HCEC 1CT (cell line): ENCODE data around the gene AIFM1.

Experiments
- DNase-seq: peaks from one replicate; pipeline ENCODE4 v3.0.0-alpha.2; 2017

Gene AIFM1

GRCh38 chrX:130118441-130119311 lies 47.0 kb downstream of the AIFM1 start:
- DNase-seq = peak; percentile 57

- DNase-seq = no peak
These were observed 48.5 kb downstream of the AIFM1 start for GRCh38 chrX:130117166-130117565.

- DNase-seq = peak; percentile 45
These were observed 50.3 kb downstream of the AIFM1 start for GRCh38 chrX:130115119-130115885.

- peak; percentile 24 for DNase-seq
These were observed 51.5 kb downstream of the AIFM1 start for GRCh38 chrX:130114141-130114588.

- DNase-seq = no peak
These were observed 54.2 kb downstream of the AIFM1 start for GRCh38 chrX:130111220-130112154.

GRCh38 chrX:130110379-130111219 lies 55.0 kb downstream of the AIFM1 start, which contains the start of gene ELF4:
ELF4 (minus strand) TSS chrX:130110497; CDS start chrX:130081330, 29,167 bp downstream.
- DNase-seq = peak; percentile 65

- DNase-seq = peak; percentile 19
These were observed 55.9 kb downstream of the AIFM1 start for GRCh38 chrX:130109429-130110378.

- DNase-seq = peak; percentile 8
These were observed 56.8 kb downstream of the AIFM1 start for GRCh38 chrX:130108647-130109428.

- no peak for DNase-seq
These were observed 59.6 kb downstream of the AIFM1 start for GRCh38 chrX:130106071-130106470.

- no peak for DNase-seq
These were observed 60.4 kb downstream of the AIFM1 start for GRCh38 chrX:130105244-130105643.

- DNase-seq = no peak
These were observed 62.0 kb downstream of the AIFM1 start for GRCh38 chrX:130103605-130104004.

- DNase-seq = no peak
These were observed 65.5 kb downstream of the AIFM1 start for GRCh38 chrX:130100180-130100579.

GRCh38 chrX:130098210-130098552 lies 67.5 kb downstream of the AIFM1 start:
- DNase-seq = no peak

- no peak for DNase-seq
These were observed 68.0 kb downstream of the AIFM1 start for GRCh38 chrX:130097507-130098209.

GRCh38 chrX:130095249-130096030 lies 70.2 kb downstream of the AIFM1 start:
- DNase-seq = no peak

- no peak for DNase-seq
These were observed 70.9 kb downstream of the AIFM1 start for GRCh38 chrX:130094696-130095095.

GRCh38 chrX:130093271-130093670 lies 72.4 kb downstream of the AIFM1 start:
- no peak for DNase-seq

- DNase-seq = no peak
These were observed 73.6 kb downstream of the AIFM1 start for GRCh38 chrX:130091980-130092522.
